ENCODE results near the gene TMEM50A.
"Not testable (repeated sequence)": the region's sequence is repeated elsewhere in the genome, so short reads cannot be mapped to it uniquely, and the experiment has no call there.

DNA sequence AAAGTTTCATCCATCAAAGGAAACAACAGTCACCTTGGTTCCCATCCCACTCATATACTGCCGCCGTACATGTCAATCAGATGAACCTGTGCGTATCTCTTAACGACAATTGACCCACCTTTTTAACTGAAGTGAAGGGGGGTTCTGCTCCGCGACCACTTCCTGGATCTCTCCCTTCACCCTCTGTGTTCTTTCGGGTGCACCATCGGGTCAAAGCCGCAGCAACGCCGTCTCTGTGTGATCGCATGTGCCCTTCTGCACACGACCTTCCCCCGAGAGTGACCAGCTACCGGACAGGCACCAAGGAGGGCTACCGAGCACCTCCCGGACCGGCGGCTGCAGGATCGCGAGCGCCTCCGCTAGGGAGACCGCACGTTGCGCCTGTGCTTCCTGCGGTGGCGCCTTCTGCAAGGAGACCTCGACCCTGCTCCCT lies 1.2 kb upstream of the TMEM50A start:
- TF ChIP-seq EP300 (IDR thresholded peaks at IDR 0.05; ENCODE audit: low read length); HNRNPUL1 (IDR thresholded peaks at IDR 0.05; ENCODE audit: low read length); MTA2 (IDR thresholded peaks at IDR 0.05; ENCODE audit: low read depth); SRSF1 (IDR thresholded peaks at IDR 0.05; ENCODE audit: low read depth, low read length); FOXK1 (CRISPR knock-in tag; IDR thresholded peaks at IDR 0.05; ENCODE audit: borderline replicate concordance); MAFF (IDR thresholded peaks at IDR 0.05; ENCODE audit: low read length); CREB1 (IDR thresholded peaks at IDR 0.05); CREB1 (CRISPR knock-in tag; IDR thresholded peaks at IDR 0.05); PHF21A (IDR thresholded peaks at IDR 0.05; ENCODE audit: borderline replicate concordance, low read depth); ZNF253 (CRISPR knock-in tag; conservative IDR thresholded peaks at IDR 0.05): not testable (repeated sequence)
- TF ChIP-seq, protein P1, sequence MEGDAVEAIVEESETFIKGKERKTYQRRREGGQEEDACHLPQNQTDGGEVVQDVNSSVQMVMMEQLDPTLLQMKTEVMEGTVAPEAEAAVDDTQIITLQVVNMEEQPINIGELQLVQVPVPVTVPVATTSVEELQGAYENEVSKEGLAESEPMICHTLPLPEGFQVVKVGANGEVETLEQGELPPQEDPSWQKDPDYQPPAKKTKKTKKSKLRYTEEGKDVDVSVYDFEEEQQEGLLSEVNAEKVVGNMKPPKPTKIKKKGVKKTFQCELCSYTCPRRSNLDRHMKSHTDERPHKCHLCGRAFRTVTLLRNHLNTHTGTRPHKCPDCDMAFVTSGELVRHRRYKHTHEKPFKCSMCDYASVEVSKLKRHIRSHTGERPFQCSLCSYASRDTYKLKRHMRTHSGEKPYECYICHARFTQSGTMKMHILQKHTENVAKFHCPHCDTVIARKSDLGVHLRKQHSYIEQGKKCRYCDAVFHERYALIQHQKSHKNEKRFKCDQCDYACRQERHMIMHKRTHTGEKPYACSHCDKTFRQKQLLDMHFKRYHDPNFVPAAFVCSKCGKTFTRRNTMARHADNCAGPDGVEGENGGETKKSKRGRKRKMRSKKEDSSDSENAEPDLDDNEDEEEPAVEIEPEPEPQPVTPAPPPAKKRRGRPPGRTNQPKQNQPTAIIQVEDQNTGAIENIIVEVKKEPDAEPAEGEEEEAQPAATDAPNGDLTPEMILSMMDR (IDR thresholded peaks at IDR 0.05 in 2 of 3, conservative IDR thresholded peaks at IDR 0.05 in 1 of 3; ENCODE audit: insufficient read depth in 2 of 3, low read depth in 1 of 3, low read length in 3 of 3): peak in 2 of 3 experiments; percentile 30 to 37; a peak in 2 of 6 replicates
- TF ChIP-seq, protein P2, sequence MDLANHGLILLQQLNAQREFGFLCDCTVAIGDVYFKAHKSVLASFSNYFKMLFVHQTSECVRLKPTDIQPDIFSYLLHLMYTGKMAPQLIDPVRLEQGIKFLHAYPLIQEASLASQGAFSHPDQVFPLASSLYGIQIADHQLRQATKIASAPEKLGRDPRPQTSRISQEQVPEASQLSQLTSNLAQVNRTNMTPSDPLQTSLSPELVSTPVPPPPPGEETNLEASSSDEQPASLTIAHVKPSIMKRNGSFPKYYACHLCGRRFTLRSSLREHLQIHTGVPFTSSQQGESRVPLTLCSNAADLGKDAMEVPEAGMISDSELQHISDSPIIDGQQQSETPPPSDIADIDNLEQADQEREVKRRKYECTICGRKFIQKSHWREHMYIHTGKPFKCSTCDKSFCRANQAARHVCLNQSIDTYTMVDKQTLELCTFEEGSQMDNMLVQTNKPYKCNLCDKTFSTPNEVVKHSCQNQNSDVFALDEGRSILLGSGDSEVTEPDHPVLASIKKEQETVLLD (IDR thresholded peaks at IDR 0.05): peak; percentile 48; the same call in 1 of the 2 replicates
- peak; percentile 43; the same call in 1 of the 2 replicates for TF ChIP-seq POLR2A (conservative IDR thresholded peaks at IDR 0.05)
- TF ChIP-seq, protein P3, sequence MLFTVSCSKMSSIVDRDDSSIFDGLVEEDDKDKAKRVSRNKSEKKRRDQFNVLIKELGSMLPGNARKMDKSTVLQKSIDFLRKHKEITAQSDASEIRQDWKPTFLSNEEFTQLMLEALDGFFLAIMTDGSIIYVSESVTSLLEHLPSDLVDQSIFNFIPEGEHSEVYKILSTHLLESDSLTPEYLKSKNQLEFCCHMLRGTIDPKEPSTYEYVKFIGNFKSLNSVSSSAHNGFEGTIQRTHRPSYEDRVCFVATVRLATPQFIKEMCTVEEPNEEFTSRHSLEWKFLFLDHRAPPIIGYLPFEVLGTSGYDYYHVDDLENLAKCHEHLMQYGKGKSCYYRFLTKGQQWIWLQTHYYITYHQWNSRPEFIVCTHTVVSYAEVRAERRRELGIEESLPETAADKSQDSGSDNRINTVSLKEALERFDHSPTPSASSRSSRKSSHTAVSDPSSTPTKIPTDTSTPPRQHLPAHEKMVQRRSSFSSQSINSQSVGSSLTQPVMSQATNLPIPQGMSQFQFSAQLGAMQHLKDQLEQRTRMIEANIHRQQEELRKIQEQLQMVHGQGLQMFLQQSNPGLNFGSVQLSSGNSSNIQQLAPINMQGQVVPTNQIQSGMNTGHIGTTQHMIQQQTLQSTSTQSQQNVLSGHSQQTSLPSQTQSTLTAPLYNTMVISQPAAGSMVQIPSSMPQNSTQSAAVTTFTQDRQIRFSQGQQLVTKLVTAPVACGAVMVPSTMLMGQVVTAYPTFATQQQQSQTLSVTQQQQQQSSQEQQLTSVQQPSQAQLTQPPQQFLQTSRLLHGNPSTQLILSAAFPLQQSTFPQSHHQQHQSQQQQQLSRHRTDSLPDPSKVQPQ (CRISPR knock-in tag; IDR thresholded peaks at IDR 0.05; ENCODE audit: borderline replicate concordance): not testable (repeated sequence)
